ENCODE measurements around the gene MAMDC4. TPM values are rescaled to one million over a fixed set of nuclear protein-coding genes. Genes with fewer than 3 reads are reported as not detected.
A peak's percentile ranks its signal among the peaks of the same experiment; 100 is the strongest.

MAMDC4 gene
- total and polyA plus RNA-seq, 2 experiments from 2014 or later, result 1.7 to 6.8 TPM

DNA sequence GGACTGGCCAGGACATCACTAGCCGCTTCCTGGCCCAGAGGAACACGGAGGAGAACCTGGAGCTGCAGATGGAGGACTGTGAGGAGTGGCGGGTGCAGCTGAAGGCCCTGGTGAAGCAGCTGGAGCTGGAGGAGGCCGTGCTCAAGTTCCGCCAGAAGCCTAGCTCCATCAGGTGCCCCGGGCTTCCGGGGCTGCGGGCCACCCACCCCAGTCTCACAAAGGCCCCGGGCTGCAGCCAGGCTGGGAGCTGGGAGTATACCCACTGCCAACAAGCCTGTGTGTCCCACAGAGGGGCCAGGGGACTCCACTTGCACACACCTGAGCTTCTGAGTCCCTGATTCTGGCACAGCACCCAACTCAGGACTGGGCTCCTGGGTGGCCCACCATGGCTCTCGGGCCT lies 46.1 kb upstream of the MAMDC4 start:
- Mint-ChIP-seq H3K27me3 (ENCODE audit: insufficient read depth, low read depth, poor library complexity) (peaks cover 31% of the 10 kb centered on the region), H3K36me3 (ENCODE audit: low read depth) (peaks cover 24% of the 10 kb centered on the region), H3K4me1 (peaks cover 23% of the 10 kb centered on the region), H3K9me3 (no peaks in the 10 kb centered on the region; the same call in 2 of the 3 replicates), H3K27ac (no peak overlapping the region), H3K4me3 (peak overlapping the region; percentile 88)
- no peak overlapping the region for H3K4me3 ChIP-seq
- no peak overlapping the region for H2AFZ ChIP-seq
- H3K27me3 ChIP-seq (ENCODE audit: insufficient read depth), result no peaks in the 10 kb centered on the region
- DNase-seq (ENCODE audit: low spot score) (no peak), ATAC-seq (no peak)
- H4K20me1 ChIP-seq (replicated peaks; ENCODE audit: insufficient read depth), result peaks cover 20% of the 10 kb centered on the region
- H3K27ac ChIP-seq (ENCODE audit: low read depth), result no peak overlapping the region
- 0 out of 2 replicates have a peak, but pooled peaks cover 6% of the 10 kb centered on the region for H3F3A ChIP-seq (replicated peaks; ENCODE audit: low read depth)
- no peaks in the 10 kb centered on the region for H3K36me3 ChIP-seq (ENCODE audit: insufficient read depth)
- H3K4me2 ChIP-seq, result no peak overlapping the region
- no peaks in the 10 kb centered on the region for H3K9me2 ChIP-seq (ENCODE audit: insufficient read depth)
- no peak for TF ChIP-seq ZNF331 (CRISPR knock-in tag; IDR thresholded peaks at IDR 0.05; ENCODE audit: low read depth)
- TF ChIP-seq EZH2phosphoT487 (IDR thresholded peaks at IDR 0.05; ENCODE audit: unreplicated experiment), result no peak
- TF ChIP-seq POLR2AphosphoS5 (IDR thresholded peaks at IDR 0.05; ENCODE audit: low read depth), result no peak
- H3K79me2 ChIP-seq (replicated peaks; ENCODE audit: insufficient read depth), result peaks cover 27% of the 10 kb centered on the region
- H3K4me1 ChIP-seq (ENCODE audit: insufficient read depth), result peaks cover 11% of the 10 kb centered on the region; the same call in 1 of the 2 replicates

DNA sequence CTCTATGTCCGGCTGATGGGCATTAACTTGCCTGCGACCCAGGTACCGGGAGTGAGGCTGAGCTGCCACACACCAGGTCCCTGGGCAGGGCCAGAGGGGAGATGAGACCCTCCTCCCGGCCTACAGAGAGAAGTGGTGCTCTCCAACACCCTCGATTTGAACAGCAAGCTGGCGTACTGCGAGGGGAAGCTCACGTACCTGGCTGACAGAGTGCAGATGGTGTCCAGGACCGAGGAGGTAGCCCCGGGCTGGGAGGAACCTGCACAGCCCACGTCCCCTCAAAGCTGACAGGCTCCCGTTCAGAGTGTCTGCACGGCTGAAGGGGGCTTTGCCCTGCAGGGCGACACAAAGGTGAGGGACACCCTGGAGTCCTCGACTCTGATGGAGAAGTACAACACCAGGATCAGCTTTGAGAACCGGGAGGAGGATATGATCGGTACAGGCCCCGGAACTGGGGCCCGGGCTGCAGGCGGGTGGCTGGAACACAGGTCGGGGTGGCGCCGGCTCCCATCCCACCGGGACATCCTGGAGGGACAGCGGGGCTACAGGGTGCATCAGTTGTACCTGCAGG lies 45.4 kb upstream of the MAMDC4 start:
- TF ChIP-seq, protein P1, sequence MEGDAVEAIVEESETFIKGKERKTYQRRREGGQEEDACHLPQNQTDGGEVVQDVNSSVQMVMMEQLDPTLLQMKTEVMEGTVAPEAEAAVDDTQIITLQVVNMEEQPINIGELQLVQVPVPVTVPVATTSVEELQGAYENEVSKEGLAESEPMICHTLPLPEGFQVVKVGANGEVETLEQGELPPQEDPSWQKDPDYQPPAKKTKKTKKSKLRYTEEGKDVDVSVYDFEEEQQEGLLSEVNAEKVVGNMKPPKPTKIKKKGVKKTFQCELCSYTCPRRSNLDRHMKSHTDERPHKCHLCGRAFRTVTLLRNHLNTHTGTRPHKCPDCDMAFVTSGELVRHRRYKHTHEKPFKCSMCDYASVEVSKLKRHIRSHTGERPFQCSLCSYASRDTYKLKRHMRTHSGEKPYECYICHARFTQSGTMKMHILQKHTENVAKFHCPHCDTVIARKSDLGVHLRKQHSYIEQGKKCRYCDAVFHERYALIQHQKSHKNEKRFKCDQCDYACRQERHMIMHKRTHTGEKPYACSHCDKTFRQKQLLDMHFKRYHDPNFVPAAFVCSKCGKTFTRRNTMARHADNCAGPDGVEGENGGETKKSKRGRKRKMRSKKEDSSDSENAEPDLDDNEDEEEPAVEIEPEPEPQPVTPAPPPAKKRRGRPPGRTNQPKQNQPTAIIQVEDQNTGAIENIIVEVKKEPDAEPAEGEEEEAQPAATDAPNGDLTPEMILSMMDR (conservative IDR thresholded peaks at IDR 0.05; ENCODE audit: low read depth in 2 of 2), result no peak
- TF ChIP-seq, protein P2, sequence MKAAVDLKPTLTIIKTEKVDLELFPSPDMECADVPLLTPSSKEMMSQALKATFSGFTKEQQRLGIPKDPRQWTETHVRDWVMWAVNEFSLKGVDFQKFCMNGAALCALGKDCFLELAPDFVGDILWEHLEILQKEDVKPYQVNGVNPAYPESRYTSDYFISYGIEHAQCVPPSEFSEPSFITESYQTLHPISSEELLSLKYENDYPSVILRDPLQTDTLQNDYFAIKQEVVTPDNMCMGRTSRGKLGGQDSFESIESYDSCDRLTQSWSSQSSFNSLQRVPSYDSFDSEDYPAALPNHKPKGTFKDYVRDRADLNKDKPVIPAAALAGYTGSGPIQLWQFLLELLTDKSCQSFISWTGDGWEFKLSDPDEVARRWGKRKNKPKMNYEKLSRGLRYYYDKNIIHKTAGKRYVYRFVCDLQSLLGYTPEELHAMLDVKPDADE (IDR thresholded peaks at IDR 0.05), result no peak
- no peak for TF ChIP-seq POLR2AphosphoS5 (IDR thresholded peaks at IDR 0.05; ENCODE audit: low read depth)
- no peak for TF ChIP-seq NANOG (IDR thresholded peaks at IDR 0.05; ENCODE audit: borderline replicate concordance)
- TF ChIP-seq ZNF114 (CRISPR knock-in tag; IDR thresholded peaks at IDR 0.05), result no peak
- peaks cover 26% of the 10 kb centered on the region for H4K20me1 ChIP-seq (replicated peaks; ENCODE audit: insufficient read depth)
- 0 out of 2 replicates have a peak, but pooled peaks cover 3% of the 10 kb centered on the region for H3F3A ChIP-seq (replicated peaks; ENCODE audit: low read depth)
- Mint-ChIP-seq H3K4me1 (peaks cover 23% of the 10 kb centered on the region), H3K9me3 (no peaks in the 10 kb centered on the region; the same call in 2 of the 3 replicates), H3K4me3 (peak overlapping the region; percentile 88), H3K27ac (no peak overlapping the region), H3K36me3 (ENCODE audit: low read depth) (peaks cover 26% of the 10 kb centered on the region), H3K27me3 (ENCODE audit: insufficient read depth, low read depth, poor library complexity) (peaks cover 28% of the 10 kb centered on the region)
- no peaks in the 10 kb centered on the region; the same call in 1 of the 2 replicates for H3K36me3 ChIP-seq (ENCODE audit: insufficient read depth)
- no peaks in the 10 kb centered on the region for H3K9me2 ChIP-seq (ENCODE audit: insufficient read depth)
- H3K79me2 ChIP-seq (replicated peaks; ENCODE audit: insufficient read depth), result peaks cover 34% of the 10 kb centered on the region
- peaks cover 11% of the 10 kb centered on the region; the same call in 1 of the 2 replicates for H3K4me1 ChIP-seq (ENCODE audit: insufficient read depth)
- H3K27ac ChIP-seq (ENCODE audit: low read depth), result no peak overlapping the region
- ATAC-seq, result peak; percentile 19
- peak overlapping the region; percentile 83 for H3K4me2 ChIP-seq
- no peak for DNase-seq (ENCODE audit: low spot score)
- H3K4me3 ChIP-seq, result peak overlapping the region; percentile 97
- H3K27me3 ChIP-seq (ENCODE audit: insufficient read depth), result no peaks in the 10 kb centered on the region
- no peak overlapping the region for H2AFZ ChIP-seq

All from GM23338 (cell line).